Ovary (tissue), 3 donors: ENCODE measurements around the gene NT5C3B.

Source experiments
- EP300 ChIP-seq: sonication (generic); formaldehyde crosslinking; IDR thresholded peaks from one replicate; pipeline ENCODE4 v1.6.1; 2017; ENCODE audit warnings: antibody characterized with exemption
- TF ChIP-seq, protein P1 (sequence below), 3 donors: fragments of 450-650 bp in 2 of 3; fragments of 200-600 bp in 1 of 3; IDR thresholded peaks; one replicate each; pipeline versions ENCODE4 v1.5.1 to v1.8.0; 2016 to 2022; ENCODE audit warnings: antibody characterized with exemption in 3 of 3, mild to moderate bottlenecking in 1 of 3
- donor health status: DM: no; HTN: no; CAD: no.

GRCh38 chr17:41824086-41824485 lies 11.9 kb downstream of the NT5C3B start:
- TF ChIP-seq, protein P1, sequence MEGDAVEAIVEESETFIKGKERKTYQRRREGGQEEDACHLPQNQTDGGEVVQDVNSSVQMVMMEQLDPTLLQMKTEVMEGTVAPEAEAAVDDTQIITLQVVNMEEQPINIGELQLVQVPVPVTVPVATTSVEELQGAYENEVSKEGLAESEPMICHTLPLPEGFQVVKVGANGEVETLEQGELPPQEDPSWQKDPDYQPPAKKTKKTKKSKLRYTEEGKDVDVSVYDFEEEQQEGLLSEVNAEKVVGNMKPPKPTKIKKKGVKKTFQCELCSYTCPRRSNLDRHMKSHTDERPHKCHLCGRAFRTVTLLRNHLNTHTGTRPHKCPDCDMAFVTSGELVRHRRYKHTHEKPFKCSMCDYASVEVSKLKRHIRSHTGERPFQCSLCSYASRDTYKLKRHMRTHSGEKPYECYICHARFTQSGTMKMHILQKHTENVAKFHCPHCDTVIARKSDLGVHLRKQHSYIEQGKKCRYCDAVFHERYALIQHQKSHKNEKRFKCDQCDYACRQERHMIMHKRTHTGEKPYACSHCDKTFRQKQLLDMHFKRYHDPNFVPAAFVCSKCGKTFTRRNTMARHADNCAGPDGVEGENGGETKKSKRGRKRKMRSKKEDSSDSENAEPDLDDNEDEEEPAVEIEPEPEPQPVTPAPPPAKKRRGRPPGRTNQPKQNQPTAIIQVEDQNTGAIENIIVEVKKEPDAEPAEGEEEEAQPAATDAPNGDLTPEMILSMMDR (IDR thresholded peaks at IDR 0.05): no peak
- no peak for TF ChIP-seq EP300
